Mesothelial cell of epicardium (in vitro differentiated cells): Measurements from ENCODE around the gene ACVR1B. TPM values are rescaled to one million over a fixed set of nuclear protein-coding genes. Genes with fewer than 3 reads are reported as not detected.

Experiments
- DNase-seq, 2 experiments: peaks; one replicate each; pipeline ENCODE4 v3.0.0; 2021; ENCODE audit warnings: low spot score in 2 of 2; ENCODE audit not compliant: unreplicated experiment in 2 of 2
- H3K27ac Mint-ChIP-seq: 2 replicates; pipeline ENCODE4 v1.8.0; 2021; ENCODE audit warnings: mixed read lengths
- H3K27me3 Mint-ChIP-seq: 2 replicates; pipeline ENCODE4 v1.8.0; 2021; ENCODE audit warnings: low read depth, mixed read lengths
- H3K36me3 Mint-ChIP-seq: 2 replicates; pipeline ENCODE4 v1.8.0; 2021; ENCODE audit warnings: mixed read lengths
- H3K4me1 Mint-ChIP-seq: 2 replicates; pipeline ENCODE4 v1.8.0; 2021; ENCODE audit warnings: mixed read lengths
- H3K4me3 Mint-ChIP-seq: 2 replicates; pipeline ENCODE4 v1.8.0; 2021; ENCODE audit warnings: mild to moderate bottlenecking, moderate library complexity, mixed read lengths
- H3K9me3 Mint-ChIP-seq: 2 replicates; pipeline ENCODE4 v1.8.0; 2021; ENCODE audit warnings: mixed read lengths
- total RNA-seq: library from RNA; stranded (reverse); gene quantifications from 3 replicates; pipeline ENCODE4 v1.2.1, GENCODE V29; 2021
- TF ChIP-seq, protein P1 (sequence below): fragments of 200-600 bp; sonication (generic); IDR thresholded peaks from one replicate; pipeline ENCODE4 v1.5.0; 2021; ENCODE audit warnings: antibody characterized with exemption; ENCODE audit not compliant: unreplicated experiment

Gene ACVR1B
- total RNA-seq, 1 donor from 2014 or later, result 31.2 TPM

DNA sequence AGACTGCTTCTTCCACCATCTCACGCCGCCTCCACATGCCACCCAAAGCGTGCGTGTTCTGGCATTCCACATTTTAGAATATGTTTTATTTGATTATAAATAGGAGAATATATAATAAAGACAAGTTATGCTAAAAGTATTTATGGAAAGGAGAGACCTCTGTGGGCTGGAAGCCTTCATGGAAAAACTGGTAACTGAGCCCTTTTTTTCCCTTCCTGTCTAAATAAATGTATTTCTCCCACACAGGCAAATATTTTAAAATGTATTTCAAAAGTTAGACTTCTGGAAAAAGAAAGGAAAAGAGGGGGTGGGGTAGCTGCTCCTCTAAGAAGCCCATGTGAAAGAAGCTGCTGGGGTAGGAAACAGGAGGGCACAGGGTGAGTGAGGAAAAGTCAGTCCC lies 83.7 kb downstream of the ACVR1B start:
- H3K27ac Mint-ChIP-seq, result no peak overlapping the region

DNA sequence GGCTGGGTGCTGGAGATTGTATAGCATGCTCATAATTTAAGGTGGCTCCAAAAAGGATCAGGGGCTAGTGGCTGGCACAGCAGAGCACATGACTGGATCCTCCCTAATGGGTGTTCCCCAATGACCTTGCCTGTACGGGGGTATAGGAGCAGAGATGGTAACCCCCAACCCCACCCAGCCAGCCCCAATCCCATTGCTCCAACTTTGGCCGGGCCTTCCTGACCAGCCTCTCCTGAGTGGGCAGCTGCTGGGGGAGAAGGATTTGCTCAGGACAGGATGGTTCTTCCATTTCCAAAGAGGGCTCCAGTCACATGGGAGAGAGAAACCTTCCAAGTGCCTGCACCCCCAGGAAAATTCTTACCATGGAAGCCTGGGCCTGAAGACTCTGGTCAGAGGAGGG lies 84.4 kb downstream of the ACVR1B start:
- Mint-ChIP-seq H3K4me1 (peaks cover 29% of the 10 kb centered on the region), H3K36me3 (no peaks in the 10 kb centered on the region), H3K4me3 (peak overlapping the region; percentile 61), H3K9me3 (no peaks in the 10 kb centered on the region), H3K27me3 (peaks cover 29% of the 10 kb centered on the region), H3K27ac (peak overlapping the region; percentile 87)
- no peak for DNase-seq
- TF ChIP-seq, protein P1, sequence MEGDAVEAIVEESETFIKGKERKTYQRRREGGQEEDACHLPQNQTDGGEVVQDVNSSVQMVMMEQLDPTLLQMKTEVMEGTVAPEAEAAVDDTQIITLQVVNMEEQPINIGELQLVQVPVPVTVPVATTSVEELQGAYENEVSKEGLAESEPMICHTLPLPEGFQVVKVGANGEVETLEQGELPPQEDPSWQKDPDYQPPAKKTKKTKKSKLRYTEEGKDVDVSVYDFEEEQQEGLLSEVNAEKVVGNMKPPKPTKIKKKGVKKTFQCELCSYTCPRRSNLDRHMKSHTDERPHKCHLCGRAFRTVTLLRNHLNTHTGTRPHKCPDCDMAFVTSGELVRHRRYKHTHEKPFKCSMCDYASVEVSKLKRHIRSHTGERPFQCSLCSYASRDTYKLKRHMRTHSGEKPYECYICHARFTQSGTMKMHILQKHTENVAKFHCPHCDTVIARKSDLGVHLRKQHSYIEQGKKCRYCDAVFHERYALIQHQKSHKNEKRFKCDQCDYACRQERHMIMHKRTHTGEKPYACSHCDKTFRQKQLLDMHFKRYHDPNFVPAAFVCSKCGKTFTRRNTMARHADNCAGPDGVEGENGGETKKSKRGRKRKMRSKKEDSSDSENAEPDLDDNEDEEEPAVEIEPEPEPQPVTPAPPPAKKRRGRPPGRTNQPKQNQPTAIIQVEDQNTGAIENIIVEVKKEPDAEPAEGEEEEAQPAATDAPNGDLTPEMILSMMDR, result no peak

More for the DNA sequence above, 83.7 kb downstream of the ACVR1B start:
- Mint-ChIP-seq H3K36me3 (no peaks in the 10 kb centered on the region), H3K9me3 (no peaks in the 10 kb centered on the region), H3K27me3 (peaks cover 29% of the 10 kb centered on the region), H3K4me1 (peaks cover 29% of the 10 kb centered on the region), H3K4me3 (peak overlapping the region; percentile 13)
- no peak for DNase-seq
- TF ChIP-seq, protein P1, result no peak

DNA sequence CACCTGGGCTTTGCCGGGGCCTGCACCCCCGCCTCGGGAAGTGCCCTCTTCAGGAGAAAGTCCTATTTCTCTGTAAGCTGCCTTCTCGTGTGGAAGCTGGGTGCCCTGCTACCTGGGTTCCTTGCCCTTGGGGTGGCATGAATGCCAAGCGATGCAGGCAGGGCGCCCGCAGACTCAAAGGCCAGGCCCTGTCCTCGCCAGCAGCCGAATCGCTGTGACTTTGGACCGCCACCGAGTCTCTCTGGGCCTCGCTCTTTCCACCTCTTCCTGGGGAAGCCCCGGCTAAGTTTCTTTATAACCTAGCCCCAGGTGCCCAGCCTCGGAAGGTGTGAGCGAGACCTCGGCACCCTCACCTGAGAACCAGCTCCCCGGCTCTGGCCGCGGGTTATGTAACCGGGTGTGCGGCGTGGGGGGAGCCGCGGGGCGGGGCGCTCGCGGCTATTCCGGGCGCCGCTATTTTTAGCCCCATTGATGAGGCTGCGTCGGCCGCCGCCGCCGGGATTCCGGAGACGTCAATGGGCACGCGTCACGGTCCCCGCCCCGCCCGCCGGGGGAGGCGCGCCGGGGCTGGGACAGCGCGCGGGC lies 85.2 kb downstream of the ACVR1B start:
- H3K36me3 Mint-ChIP-seq, result no peaks in the 10 kb centered on the region
- H3K4me1 Mint-ChIP-seq, result peaks cover 29% of the 10 kb centered on the region
- TF ChIP-seq, protein P1, result no peak
- H3K9me3 Mint-ChIP-seq, result no peaks in the 10 kb centered on the region
- H3K4me3 Mint-ChIP-seq, result peak overlapping the region; percentile 61
- no peak overlapping the region for H3K27ac Mint-ChIP-seq
- peak; percentile 78 to 85 for DNase-seq
- H3K27me3 Mint-ChIP-seq, result peaks cover 29% of the 10 kb centered on the region

DNA sequence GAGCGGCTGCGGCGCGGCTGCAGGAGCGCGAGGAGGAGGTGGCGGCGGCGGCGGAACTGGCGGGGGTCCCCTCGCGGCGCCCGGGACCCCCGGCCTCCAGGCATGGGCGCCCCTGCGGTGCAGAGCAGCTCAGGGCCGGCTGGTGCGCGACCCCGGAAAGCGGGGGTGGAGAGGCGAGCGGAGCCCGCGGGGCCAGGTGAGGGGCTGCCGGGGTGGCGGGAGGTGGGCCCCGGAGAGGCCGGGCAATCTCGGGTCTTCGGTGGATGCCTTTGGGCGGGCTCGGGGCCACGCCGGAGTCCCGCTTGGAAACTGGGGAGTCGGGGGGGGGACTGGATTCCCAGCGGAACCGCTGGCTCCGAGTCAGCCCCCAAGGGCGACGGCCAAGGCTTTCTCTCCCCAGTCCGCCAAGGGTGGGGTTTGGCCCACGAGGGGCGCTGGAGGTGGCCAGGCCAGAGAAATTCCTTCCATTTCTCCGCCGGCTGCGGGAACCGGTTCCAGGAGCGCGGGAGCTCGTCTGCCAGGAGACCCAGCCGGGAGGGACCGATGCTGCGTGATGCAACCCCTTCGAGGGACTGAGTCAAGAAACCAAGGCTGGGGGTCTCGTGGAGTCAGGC lies 85.9 kb downstream of the ACVR1B start:
- peak overlapping the region; percentile 74 for H3K4me3 Mint-ChIP-seq
- H3K27me3 Mint-ChIP-seq, result peaks cover 29% of the 10 kb centered on the region
- TF ChIP-seq, protein P1, result no peak
- H3K27ac Mint-ChIP-seq, result peak overlapping the region; percentile 89
- H3K9me3 Mint-ChIP-seq, result no peaks in the 10 kb centered on the region
- no peaks in the 10 kb centered on the region for H3K36me3 Mint-ChIP-seq
- DNase-seq, result peak in 1 of 2 experiments; percentile 67
- peaks cover 24% of the 10 kb centered on the region for H3K4me1 Mint-ChIP-seq

DNA sequence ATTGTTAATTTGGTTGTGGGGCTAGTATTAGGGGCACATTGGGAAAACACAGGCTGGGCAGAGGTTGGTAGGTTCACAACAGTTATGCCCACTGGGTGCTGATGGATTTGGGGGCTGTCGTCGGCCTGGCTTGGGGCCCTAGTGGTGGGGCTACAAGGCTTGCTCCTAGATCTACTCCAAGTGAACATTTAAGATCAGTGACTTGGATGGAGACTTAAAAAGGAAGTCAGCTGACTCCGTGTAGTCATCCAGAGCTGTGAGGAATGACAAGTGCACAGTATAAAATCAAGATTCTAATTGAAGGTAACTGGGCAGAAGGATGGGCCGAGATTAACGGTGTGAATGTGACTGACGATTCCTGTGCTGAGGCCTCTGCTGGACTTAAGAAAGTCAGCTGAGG lies 86.9 kb downstream of the ACVR1B start:
- Mint-ChIP-seq H3K9me3 (no peaks in the 10 kb centered on the region), H3K4me1 (peaks cover 16% of the 10 kb centered on the region), H3K4me3 (peak overlapping the region; percentile 74), H3K27ac (peak overlapping the region; percentile 61), H3K36me3 (no peaks in the 10 kb centered on the region), H3K27me3 (peaks cover 29% of the 10 kb centered on the region)
- TF ChIP-seq, protein P1, result no peak
- no peak for DNase-seq
